ENCODE results near the gene PAN3.
"Not testable (repeated sequence)": the region's sequence is repeated elsewhere in the genome, so short reads cannot be mapped to it uniquely, and the experiment has no call there.

PAN3 gene

DNA sequence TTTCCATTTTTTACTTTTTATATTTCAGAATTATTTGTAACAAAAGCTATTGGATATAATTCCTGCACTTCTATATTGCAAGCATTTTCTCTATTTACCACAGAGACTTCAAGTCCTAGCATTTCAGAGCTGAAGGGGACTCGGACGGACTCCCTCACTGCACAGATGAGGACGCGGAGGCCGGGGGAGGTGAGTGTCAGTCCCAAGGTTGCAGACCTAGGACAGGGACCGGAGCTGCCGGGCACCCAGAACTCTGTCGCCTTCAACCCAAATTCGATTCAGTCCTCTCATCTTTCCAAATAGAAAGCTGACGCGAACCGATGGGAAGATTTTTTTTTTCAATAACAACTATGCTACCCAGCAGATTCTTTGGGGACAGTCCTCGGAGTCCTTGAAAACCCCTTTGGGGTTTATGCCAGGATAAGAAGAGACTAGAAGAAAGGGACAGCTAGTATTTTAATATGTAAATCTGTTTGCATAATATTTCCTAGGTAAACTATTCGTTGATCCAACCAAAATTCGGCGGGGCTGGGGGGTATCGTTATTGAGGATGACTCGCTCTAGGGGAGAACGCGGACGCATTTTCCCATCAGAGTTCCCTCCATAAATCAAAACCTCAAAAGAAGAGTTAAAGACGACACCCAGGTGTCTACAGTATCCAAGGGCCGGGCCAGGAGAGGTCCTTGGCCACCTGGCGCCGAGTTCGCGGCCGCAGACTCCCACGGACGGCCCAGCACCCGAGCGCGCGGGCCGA, 38.8 kb upstream of the PAN3 start:
- peak overlapping the region; percentile 21 for H3K4me3 ChIP-seq (ENCODE audit: low read depth, low read length, poor library complexity, severe bottlenecking)
- H3K9ac ChIP-seq (ENCODE audit: low read length): no peak overlapping the region
- H2AFZ ChIP-seq (ENCODE audit: low read length): no peak overlapping the region

GRCh38 chr13:28100150-28101121, 37.9 kb upstream of the PAN3 start, which contains the start of gene FLT3:
Gene FLT3, minus strand, starts transcription at chr13:28100576. Its CDS starts 66 bp downstream, at chr13:28100510.
- H4K20me1 ChIP-seq (ENCODE audit: insufficient read depth, low read length): no peaks in the 10 kb centered on the region
- no peaks in the 10 kb centered on the region for H3K4me1 ChIP-seq (ENCODE audit: insufficient read depth, low read length, severe bottlenecking)
- TF ChIP-seq EZH2 (IDR thresholded peaks at IDR 0.05; ENCODE audit: borderline replicate concordance, low read length): no peak
- TF ChIP-seq, protein P1, sequence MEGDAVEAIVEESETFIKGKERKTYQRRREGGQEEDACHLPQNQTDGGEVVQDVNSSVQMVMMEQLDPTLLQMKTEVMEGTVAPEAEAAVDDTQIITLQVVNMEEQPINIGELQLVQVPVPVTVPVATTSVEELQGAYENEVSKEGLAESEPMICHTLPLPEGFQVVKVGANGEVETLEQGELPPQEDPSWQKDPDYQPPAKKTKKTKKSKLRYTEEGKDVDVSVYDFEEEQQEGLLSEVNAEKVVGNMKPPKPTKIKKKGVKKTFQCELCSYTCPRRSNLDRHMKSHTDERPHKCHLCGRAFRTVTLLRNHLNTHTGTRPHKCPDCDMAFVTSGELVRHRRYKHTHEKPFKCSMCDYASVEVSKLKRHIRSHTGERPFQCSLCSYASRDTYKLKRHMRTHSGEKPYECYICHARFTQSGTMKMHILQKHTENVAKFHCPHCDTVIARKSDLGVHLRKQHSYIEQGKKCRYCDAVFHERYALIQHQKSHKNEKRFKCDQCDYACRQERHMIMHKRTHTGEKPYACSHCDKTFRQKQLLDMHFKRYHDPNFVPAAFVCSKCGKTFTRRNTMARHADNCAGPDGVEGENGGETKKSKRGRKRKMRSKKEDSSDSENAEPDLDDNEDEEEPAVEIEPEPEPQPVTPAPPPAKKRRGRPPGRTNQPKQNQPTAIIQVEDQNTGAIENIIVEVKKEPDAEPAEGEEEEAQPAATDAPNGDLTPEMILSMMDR (IDR thresholded peaks at IDR 0.05; ENCODE audit: low read length): no peak
- peak within 1 kb of the TSS; percentile 21 for H3K4me3 ChIP-seq (ENCODE audit: low read depth, low read length, poor library complexity, severe bottlenecking)
- H3K9me2 ChIP-seq (ENCODE audit: low read depth, low read length): no peaks in the 10 kb centered on the region
- peaks cover 9% of the 10 kb centered on the region; the same call in 1 of the 2 replicates for H3K27me3 ChIP-seq (ENCODE audit: insufficient read depth, low read length)
- H2AFZ ChIP-seq (ENCODE audit: low read length): no peak within 1 kb of the TSS
- H3K79me2 ChIP-seq (ENCODE audit: insufficient read depth, low read length): no peaks in the 10 kb centered on the region
- no peak within 1 kb of the TSS for H3K27ac ChIP-seq (ENCODE audit: low read depth, low read length, poor library complexity, severe bottlenecking)
- H3K36me3 ChIP-seq (ENCODE audit: insufficient read depth, low read length): no peaks in the 10 kb centered on the region
- H3K4me2 ChIP-seq (ENCODE audit: low read length): peak within 1 kb of the TSS; percentile 32
- no peaks in the 10 kb centered on the region for H3F3A ChIP-seq (ENCODE audit: insufficient read depth, low read length)
- H3K9me3 ChIP-seq (ENCODE audit: low read length): no peaks in the 10 kb centered on the region
- no peak within 1 kb of the TSS for H3K9ac ChIP-seq (ENCODE audit: low read length)

More for the DNA sequence above, 38.8 kb upstream of the PAN3 start:
- Histone ChIP-seq H3K79me2 (ENCODE audit: insufficient read depth, low read length) (no peaks in the 10 kb centered on the region), H3K36me3 (ENCODE audit: insufficient read depth, low read length) (no peaks in the 10 kb centered on the region), H3K4me2 (ENCODE audit: low read length) (peak overlapping the region; percentile 32; the same call in 1 of the 2 replicates), H4K20me1 (ENCODE audit: insufficient read depth, low read length) (no peaks in the 10 kb centered on the region), H3F3A (ENCODE audit: insufficient read depth, low read length) (no peaks in the 10 kb centered on the region), H3K4me1 (ENCODE audit: insufficient read depth, low read length, severe bottlenecking) (no peaks in the 10 kb centered on the region), H3K9me3 (ENCODE audit: low read length) (no peaks in the 10 kb centered on the region), H3K27me3 (ENCODE audit: insufficient read depth, low read length) (peaks cover 9% of the 10 kb centered on the region; the same call in 1 of the 2 replicates), H3K27ac (ENCODE audit: low read depth, low read length, poor library complexity, severe bottlenecking) (no peak overlapping the region), H3K9me2 (ENCODE audit: low read depth, low read length) (no peaks in the 10 kb centered on the region)
- TF ChIP-seq, protein P1 (IDR thresholded peaks at IDR 0.05; ENCODE audit: low read length): no peak
- TF ChIP-seq EZH2 (IDR thresholded peaks at IDR 0.05; ENCODE audit: borderline replicate concordance, low read length): no peak

DNA sequence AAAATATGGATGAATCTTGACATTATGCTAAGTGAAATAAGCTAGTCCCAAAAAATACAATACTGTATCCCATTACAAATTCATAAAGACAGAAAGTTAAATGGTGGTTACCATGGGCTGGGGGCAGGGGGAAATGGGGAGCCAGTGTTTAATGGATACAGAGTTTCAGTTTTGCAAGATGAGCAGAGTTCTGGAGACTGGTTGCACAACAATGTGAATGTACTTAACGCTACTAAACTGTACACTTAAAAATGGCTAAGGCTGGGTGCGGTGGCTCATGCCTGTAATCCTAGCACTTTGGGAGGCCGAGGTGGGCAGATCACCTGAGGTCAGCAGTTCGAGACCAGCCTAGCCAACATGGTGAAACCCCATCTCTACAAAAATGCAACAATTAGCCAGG, 36.5 kb upstream of the PAN3 start:
- not testable (repeated sequence) for H3K4me2 ChIP-seq (ENCODE audit: low read length); H3F3A ChIP-seq (ENCODE audit: insufficient read depth, low read length); H3K27me3 ChIP-seq (ENCODE audit: insufficient read depth, low read length); H3K79me2 ChIP-seq (ENCODE audit: insufficient read depth, low read length); H3K9me3 ChIP-seq (ENCODE audit: low read length); H3K27ac ChIP-seq (ENCODE audit: low read depth, low read length, poor library complexity, severe bottlenecking); H3K36me3 ChIP-seq (ENCODE audit: insufficient read depth, low read length); H2AFZ ChIP-seq (ENCODE audit: low read length); H4K20me1 ChIP-seq (ENCODE audit: insufficient read depth, low read length); H3K9ac ChIP-seq (ENCODE audit: low read length); H3K4me1 ChIP-seq (ENCODE audit: insufficient read depth, low read length, severe bottlenecking); H3K4me3 ChIP-seq (ENCODE audit: low read depth, low read length, poor library complexity, severe bottlenecking); H3K9me2 ChIP-seq (ENCODE audit: low read depth, low read length)

Measured in OCI-LY1 (cell line).